GM12878 (cell line): Measurements from ENCODE around the gene HSPA2. TPM values are rescaled to one million over a fixed set of nuclear protein-coding genes. Genes with fewer than 3 reads are reported as not detected.
A peak's percentile ranks its signal among the peaks of the same experiment; 100 is the strongest.

Experiments
- BCLAF1 ChIP-seq: fragments of 450-650 bp; IDR thresholded peaks from 2 replicates; pipeline ENCODE4 v1.6.1; 2017; ENCODE audit warnings: antibody characterized with exemption, mild to moderate bottlenecking, moderate library complexity
- CHD2 ChIP-seq: IDR thresholded peaks from 2 replicates; pipeline ENCODE4 v1.6.1; 2011; ENCODE audit warnings: low read depth, low read length, improper control_type of control experiment, borderline replicate concordance
- ETV6 ChIP-seq, 2 experiments: fragments of 450-650 bp in 1 of 2; IDR thresholded peaks in 1 of 2; conservative IDR thresholded peaks in 1 of 2; 2 replicates each; pipeline ENCODE4 v1.6.1; 2014; ENCODE audit warnings: antibody characterized with exemption in 1 of 2, borderline replicate concordance in 1 of 2, low read depth in 1 of 2, mild to moderate bottlenecking in 1 of 2, moderate library complexity in 1 of 2
- IKZF2 ChIP-seq, 2 experiments: fragments of 450-650 bp; IDR thresholded peaks; 2 replicates each; pipeline ENCODE4 v1.6.1; 2017; ENCODE audit warnings: mild to moderate bottlenecking in 2 of 2, moderate library complexity in 2 of 2
- LARP7 ChIP-seq: fragments of 450-650 bp; IDR thresholded peaks from 2 replicates; pipeline ENCODE4 v1.6.1; 2017; ENCODE audit warnings: mild to moderate bottlenecking
- MEF2A ChIP-seq: IDR thresholded peaks from 2 replicates; pipeline ENCODE4 v1.6.1; 2011; ENCODE audit warnings: low read depth, mild to moderate bottlenecking, low read length, moderate library complexity; ENCODE audit not compliant: insufficient read depth
- MTA2 ChIP-seq: fragments of 450-650 bp; IDR thresholded peaks from 2 replicates; pipeline ENCODE4 v1.6.1; 2016; ENCODE audit warnings: low read depth, mild to moderate bottlenecking, moderate library complexity
- NFIC ChIP-seq: IDR thresholded peaks from 2 replicates; pipeline ENCODE4 v1.6.1; 2012; ENCODE audit warnings: low read depth, mild to moderate bottlenecking, inconsistent platforms, low read length, moderate library complexity
- NFXL1 ChIP-seq: fragments of 450-650 bp; IDR thresholded peaks from 2 replicates; pipeline ENCODE4 v1.6.1; 2017; ENCODE audit warnings: antibody characterized with exemption, mild to moderate bottlenecking, borderline replicate concordance
- RCOR1 ChIP-seq: conservative IDR thresholded peaks from 2 replicates; pipeline ENCODE4 v1.6.1; 2012; ENCODE audit warnings: low read depth, low read length, improper control_type of control experiment
- RUNX3 ChIP-seq: IDR thresholded peaks from 2 replicates; pipeline ENCODE4 v1.6.1; 2012; ENCODE audit warnings: low read length, inconsistent platforms
- TCF3 ChIP-seq: IDR thresholded peaks from 2 replicates; pipeline ENCODE4 v1.6.1; 2012; ENCODE audit warnings: low read depth, mild to moderate bottlenecking, low read length, borderline replicate concordance; ENCODE audit not compliant: insufficient read depth
- polyA plus RNA-seq, 11 experiments: library from polyadenylated mRNA; depleted of rRNA in 4 of 11; unstranded in 6 of 11; stranded (reverse) in 5 of 11; fragments of >200 nt; fragmentation: Nextera tagmentation in 4 of 11; fragmentation: Illumina TruSeq in 1 of 11; extraction: Ambion mirVana in 4 of 11; extraction: Trizol in 1 of 11; gene quantifications; 1 replicate in 1 of 11; 2 replicates in 10 of 11; pipeline versions ENCODE4 v1.2.1 to v1.2.3, GENCODE V29; 2011 to 2016; ENCODE audit warnings: inconsistent platforms in 2 of 11, missing spikeins in 2 of 11, low read depth in 1 of 11
- total RNA-seq, 4 experiments: library from RNA; depleted of rRNA in 3 of 4; stranded (reverse); fragments of >200 nt in 3 of 4; fragmentation: Illumina TruSeq in 1 of 4; extraction: Trizol in 1 of 4; gene quantifications; 2 replicates each; pipeline versions ENCODE4 v1.2.1 to v1.2.3, GENCODE V29; 2013 to 2021
- TF ChIP-seq, protein P1 (sequence below): fragments of 450-650 bp; IDR thresholded peaks from 2 replicates; pipeline ENCODE4 v1.6.1; 2017; ENCODE audit warnings: borderline replicate concordance
- TF ChIP-seq, protein P2 (sequence below): fragments of 150-350 bp; IDR thresholded peaks from 2 replicates; pipeline ENCODE4 v1.6.1; 2014; ENCODE audit warnings: mild to moderate bottlenecking, low read depth, low read length
- TF ChIP-seq, protein P3 (sequence below): fragments of 450-650 bp; IDR thresholded peaks from 2 replicates; pipeline ENCODE4 v1.6.1; 2017; ENCODE audit warnings: mild to moderate bottlenecking, moderate library complexity
- TF ChIP-seq, protein P4 (sequence below): IDR thresholded peaks from 2 replicates; pipeline ENCODE4 v1.6.1; 2011; ENCODE audit warnings: borderline replicate concordance, low read depth, mild to moderate bottlenecking, moderate library complexity, low read length; ENCODE audit not compliant: insufficient read depth, poor library complexity, severe bottlenecking

HSPA2 gene
- total and polyA plus RNA-seq, 10 of the 15 experiments (the other 5 are each of a cell fraction or from before 2014, with no cell fraction given): 0.02 to 1.2 (median 0.65) TPM

DNA sequence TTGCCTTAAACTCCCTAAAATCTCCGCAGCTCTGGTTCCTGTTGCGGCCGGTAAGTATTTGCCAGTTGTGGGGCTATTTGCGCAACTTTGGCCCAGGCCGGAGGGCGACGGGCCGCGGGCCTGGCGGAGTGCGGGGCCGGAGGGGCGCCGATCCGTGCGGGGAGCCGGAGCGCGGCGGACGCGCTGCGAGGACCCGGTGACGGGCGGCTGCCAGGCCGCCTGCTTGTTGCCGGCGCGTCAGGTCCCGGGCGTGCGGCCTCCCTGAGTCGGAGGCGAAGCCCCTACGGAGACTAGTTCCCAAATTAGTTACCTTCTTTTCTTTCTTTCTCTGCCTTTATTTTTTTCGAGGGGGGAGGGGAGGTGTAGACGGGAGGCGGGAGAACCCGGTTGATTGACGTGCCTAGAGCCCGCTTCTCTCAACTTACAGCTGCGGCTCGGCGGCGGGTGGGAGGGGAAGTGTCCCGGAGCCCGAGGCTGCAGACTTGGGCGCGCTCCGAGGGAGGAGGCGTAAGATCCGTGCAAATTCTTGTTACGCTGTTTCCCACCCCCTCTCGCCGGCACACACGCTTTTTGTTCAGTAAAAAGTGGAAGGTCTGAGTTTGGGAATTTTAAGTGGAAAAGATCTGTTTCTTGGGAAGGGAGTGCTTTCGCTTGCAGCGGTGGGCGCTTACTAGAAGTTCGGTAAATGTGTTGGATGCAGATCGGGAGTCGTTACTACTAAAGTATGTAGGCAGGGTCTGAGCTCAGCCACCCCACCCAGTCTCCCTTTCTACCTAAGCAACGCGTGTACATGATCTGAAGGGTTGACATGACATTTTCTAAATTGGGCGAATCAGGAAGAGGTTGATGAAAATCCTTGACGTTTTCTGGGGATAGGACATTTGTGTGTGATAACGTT lies 35.4 kb upstream of the HSPA2 start (continued):
- TF ChIP-seq, protein P1, sequence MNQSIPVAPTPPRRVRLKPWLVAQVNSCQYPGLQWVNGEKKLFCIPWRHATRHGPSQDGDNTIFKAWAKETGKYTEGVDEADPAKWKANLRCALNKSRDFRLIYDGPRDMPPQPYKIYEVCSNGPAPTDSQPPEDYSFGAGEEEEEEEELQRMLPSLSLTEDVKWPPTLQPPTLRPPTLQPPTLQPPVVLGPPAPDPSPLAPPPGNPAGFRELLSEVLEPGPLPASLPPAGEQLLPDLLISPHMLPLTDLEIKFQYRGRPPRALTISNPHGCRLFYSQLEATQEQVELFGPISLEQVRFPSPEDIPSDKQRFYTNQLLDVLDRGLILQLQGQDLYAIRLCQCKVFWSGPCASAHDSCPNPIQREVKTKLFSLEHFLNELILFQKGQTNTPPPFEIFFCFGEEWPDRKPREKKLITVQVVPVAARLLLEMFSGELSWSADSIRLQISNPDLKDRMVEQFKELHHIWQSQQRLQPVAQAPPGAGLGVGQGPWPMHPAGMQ: no peak
- TF ChIP-seq, protein P2, sequence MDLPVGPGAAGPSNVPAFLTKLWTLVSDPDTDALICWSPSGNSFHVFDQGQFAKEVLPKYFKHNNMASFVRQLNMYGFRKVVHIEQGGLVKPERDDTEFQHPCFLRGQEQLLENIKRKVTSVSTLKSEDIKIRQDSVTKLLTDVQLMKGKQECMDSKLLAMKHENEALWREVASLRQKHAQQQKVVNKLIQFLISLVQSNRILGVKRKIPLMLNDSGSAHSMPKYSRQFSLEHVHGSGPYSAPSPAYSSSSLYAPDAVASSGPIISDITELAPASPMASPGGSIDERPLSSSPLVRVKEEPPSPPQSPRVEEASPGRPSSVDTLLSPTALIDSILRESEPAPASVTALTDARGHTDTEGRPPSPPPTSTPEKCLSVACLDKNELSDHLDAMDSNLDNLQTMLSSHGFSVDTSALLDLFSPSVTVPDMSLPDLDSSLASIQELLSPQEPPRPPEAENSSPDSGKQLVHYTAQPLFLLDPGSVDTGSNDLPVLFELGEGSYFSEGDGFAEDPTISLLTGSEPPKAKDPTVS: no peak
- TF ChIP-seq RUNX3 (peak; percentile 16; the same call in 1 of the 2 replicates), MEF2A (no peak), MTA2 (0 out of 2 replicates have a peak, but pooled peaks have one; percentile 11), TCF3 (no peak), ETV6 (conservative IDR thresholded peaks at IDR 0.05 in 1 of 2, IDR thresholded peaks at IDR 0.05 in 1 of 2; ENCODE audit: borderline replicate concordance in 1 of 2, low read depth in 1 of 2) (no peak), NFIC (no peak), LARP7 (peak; percentile 98), IKZF2 (IDR thresholded peaks at IDR 0.05) (peak; percentile 52 to 54; a peak in 3 of 4 replicates), NFXL1 (peak; percentile 86; the same call in 1 of the 2 replicates), CHD2 (peak; percentile 84), BCLAF1 (peak; percentile 64; the same call in 1 of the 2 replicates), RCOR1 (no peak)
- TF ChIP-seq, protein P3, sequence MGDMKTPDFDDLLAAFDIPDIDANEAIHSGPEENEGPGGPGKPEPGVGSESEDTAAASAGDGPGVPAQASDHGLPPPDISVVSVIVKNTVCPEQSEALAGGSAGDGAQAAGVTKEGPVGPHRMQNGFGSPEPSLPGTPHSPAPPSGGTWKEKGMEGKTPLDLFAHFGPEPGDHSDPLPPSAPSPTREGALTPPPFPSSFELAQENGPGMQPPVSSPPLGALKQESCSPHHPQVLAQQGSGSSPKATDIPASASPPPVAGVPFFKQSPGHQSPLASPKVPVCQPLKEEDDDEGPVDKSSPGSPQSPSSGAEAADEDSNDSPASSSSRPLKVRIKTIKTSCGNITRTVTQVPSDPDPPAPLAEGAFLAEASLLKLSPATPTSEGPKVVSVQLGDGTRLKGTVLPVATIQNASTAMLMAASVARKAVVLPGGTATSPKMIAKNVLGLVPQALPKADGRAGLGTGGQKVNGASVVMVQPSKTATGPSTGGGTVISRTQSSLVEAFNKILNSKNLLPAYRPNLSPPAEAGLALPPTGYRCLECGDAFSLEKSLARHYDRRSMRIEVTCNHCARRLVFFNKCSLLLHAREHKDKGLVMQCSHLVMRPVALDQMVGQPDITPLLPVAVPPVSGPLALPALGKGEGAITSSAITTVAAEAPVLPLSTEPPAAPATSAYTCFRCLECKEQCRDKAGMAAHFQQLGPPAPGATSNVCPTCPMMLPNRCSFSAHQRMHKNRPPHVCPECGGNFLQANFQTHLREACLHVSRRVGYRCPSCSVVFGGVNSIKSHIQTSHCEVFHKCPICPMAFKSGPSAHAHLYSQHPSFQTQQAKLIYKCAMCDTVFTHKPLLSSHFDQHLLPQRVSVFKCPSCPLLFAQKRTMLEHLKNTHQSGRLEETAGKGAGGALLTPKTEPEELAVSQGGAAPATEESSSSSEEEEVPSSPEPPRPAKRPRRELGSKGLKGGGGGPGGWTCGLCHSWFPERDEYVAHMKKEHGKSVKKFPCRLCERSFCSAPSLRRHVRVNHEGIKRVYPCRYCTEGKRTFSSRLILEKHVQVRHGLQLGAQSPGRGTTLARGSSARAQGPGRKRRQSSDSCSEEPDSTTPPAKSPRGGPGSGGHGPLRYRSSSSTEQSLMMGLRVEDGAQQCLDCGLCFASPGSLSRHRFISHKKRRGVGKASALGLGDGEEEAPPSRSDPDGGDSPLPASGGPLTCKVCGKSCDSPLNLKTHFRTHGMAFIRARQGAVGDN: no peak
- TF ChIP-seq, protein P4, sequence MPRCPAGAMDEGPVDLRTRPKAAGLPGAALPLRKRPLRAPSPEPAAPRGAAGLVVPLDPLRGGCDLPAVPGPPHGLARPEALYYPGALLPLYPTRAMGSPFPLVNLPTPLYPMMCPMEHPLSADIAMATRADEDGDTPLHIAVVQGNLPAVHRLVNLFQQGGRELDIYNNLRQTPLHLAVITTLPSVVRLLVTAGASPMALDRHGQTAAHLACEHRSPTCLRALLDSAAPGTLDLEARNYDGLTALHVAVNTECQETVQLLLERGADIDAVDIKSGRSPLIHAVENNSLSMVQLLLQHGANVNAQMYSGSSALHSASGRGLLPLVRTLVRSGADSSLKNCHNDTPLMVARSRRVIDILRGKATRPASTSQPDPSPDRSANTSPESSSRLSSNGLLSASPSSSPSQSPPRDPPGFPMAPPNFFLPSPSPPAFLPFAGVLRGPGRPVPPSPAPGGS: no peak
